Putamen (tissue), 1 donor: ENCODE measurements around the gene CCNI2.

Experiments used
- DNase-seq: peaks from one replicate; pipeline ENCODE4 v3.0.0-alpha.2; 2016; ENCODE audit warnings: low spot score

CCNI2 gene

GRCh38 chr5:132750471-132751230 lies 3.4 kb downstream of the CCNI2 start:
- DNase-seq = no peak

- DNase-seq = no peak
Measured at GRCh38 chr5:132751444-132751843, 4.2 kb downstream of the CCNI2 start.

- no peak for DNase-seq
Measured at GRCh38 chr5:132751971-132752580, 4.8 kb downstream of the CCNI2 start.

GRCh38 chr5:132752581-132753125 lies 5.4 kb downstream of the CCNI2 start:
- no peak for DNase-seq

GRCh38 chr5:132753135-132753987 lies 6.1 kb downstream of the CCNI2 start:
- DNase-seq = peak; percentile 82

GRCh38 chr5:132754111-132754510 lies 6.9 kb downstream of the CCNI2 start:
- no peak for DNase-seq

GRCh38 chr5:132754947-132755346 lies 7.7 kb downstream of the CCNI2 start:
- no peak for DNase-seq

GRCh38 chr5:132756542-132756941 lies 9.3 kb downstream of the CCNI2 start:
- DNase-seq = no peak

- no peak for DNase-seq
Measured at GRCh38 chr5:132758451-132758850, 11.2 kb downstream of the CCNI2 start.

- DNase-seq = no peak
Measured at GRCh38 chr5:132759114-132760048, 12.2 kb downstream of the CCNI2 start.

GRCh38 chr5:132760049-132760420 lies 12.8 kb downstream of the CCNI2 start:
- no peak for DNase-seq

- no peak for DNase-seq
Measured at GRCh38 chr5:132760601-132761317, 13.5 kb downstream of the CCNI2 start.

- no peak for DNase-seq
Measured at GRCh38 chr5:132761321-132762240, 14.4 kb downstream of the CCNI2 start.

GRCh38 chr5:132762246-132763000 lies 15.2 kb downstream of the CCNI2 start:
- no peak for DNase-seq

GRCh38 chr5:132763181-132764036 lies 16.2 kb downstream of the CCNI2 start:
- DNase-seq = no peak

GRCh38 chr5:132764051-132764450 lies 16.8 kb downstream of the CCNI2 start:
- no peak for DNase-seq

- DNase-seq = no peak
Measured at GRCh38 chr5:132764671-132765238, 17.5 kb downstream of the CCNI2 start.
